Thyroid gland (tissue), 4 donors: Measurements from ENCODE around the gene FHIT.

ENCODE experiments used
- POLR2A ChIP-seq, 2 donors: fragments of 450-650 bp; IDR thresholded peaks; one replicate each; pipeline ENCODE4 v1.6.1; 2017; ENCODE audit warnings: antibody characterized with exemption in 2 of 2, mild to moderate bottlenecking in 2 of 2, moderate library complexity in 1 of 2
- TF ChIP-seq, protein P1 (sequence below), 6 experiments: fragments of 200-600 bp in 3 of 6; fragments of 450-650 bp in 3 of 6; sonication (generic) in 3 of 6; IDR thresholded peaks; one replicate each; pipeline ENCODE4 v1.5.1; 2016 to 2019; ENCODE audit warnings: antibody characterized with exemption in 6 of 6, mild to moderate bottlenecking in 2 of 6, inconsistent platforms in 1 of 6, moderate library complexity in 1 of 6

DNA sequence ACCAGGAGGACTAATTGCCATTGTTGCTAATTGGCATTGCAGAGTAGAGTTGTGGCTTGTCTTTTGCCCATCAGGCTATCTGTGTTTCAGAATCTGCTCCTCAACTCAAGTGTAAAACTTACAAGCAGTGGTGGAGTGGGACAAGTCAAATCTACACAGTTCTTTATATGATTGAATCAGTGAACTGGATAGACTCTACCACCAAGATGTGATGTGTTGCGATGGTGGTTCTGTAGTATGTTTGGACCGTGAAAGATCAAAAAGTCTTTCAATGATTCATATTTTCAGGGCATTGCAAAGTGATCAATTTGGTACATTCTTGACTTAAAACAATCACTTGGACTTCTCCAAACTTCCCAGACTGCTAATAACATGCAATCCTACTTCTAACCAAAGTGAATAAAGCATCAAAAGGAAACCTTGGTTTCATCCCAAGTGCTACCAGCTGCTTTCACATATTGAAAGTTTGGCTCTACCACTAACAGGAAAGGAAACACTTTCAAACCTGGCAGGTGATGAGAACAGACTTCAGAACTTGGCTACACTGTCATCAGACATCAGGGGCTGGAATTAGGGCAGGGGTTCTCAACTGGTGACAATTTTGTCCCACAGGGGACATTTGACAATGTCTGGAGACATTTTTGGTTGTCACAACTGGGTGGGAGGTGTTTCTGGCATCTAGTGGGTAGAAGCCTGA lies 1356.7 kb downstream of the FHIT start:
- no peak for TF ChIP-seq POLR2A (IDR thresholded peaks at IDR 0.05)
- TF ChIP-seq, protein P1, sequence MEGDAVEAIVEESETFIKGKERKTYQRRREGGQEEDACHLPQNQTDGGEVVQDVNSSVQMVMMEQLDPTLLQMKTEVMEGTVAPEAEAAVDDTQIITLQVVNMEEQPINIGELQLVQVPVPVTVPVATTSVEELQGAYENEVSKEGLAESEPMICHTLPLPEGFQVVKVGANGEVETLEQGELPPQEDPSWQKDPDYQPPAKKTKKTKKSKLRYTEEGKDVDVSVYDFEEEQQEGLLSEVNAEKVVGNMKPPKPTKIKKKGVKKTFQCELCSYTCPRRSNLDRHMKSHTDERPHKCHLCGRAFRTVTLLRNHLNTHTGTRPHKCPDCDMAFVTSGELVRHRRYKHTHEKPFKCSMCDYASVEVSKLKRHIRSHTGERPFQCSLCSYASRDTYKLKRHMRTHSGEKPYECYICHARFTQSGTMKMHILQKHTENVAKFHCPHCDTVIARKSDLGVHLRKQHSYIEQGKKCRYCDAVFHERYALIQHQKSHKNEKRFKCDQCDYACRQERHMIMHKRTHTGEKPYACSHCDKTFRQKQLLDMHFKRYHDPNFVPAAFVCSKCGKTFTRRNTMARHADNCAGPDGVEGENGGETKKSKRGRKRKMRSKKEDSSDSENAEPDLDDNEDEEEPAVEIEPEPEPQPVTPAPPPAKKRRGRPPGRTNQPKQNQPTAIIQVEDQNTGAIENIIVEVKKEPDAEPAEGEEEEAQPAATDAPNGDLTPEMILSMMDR (IDR thresholded peaks at IDR 0.05): no peak
